Measurements from ENCODE around the gene GRIN1. TPM values are rescaled to one million over a fixed set of nuclear protein-coding genes. Genes with fewer than 3 reads are reported as not detected.

The GRIN1 gene
- total and polyA plus RNA-seq, 7 experiments from 2014 or later: not detected

DNA sequence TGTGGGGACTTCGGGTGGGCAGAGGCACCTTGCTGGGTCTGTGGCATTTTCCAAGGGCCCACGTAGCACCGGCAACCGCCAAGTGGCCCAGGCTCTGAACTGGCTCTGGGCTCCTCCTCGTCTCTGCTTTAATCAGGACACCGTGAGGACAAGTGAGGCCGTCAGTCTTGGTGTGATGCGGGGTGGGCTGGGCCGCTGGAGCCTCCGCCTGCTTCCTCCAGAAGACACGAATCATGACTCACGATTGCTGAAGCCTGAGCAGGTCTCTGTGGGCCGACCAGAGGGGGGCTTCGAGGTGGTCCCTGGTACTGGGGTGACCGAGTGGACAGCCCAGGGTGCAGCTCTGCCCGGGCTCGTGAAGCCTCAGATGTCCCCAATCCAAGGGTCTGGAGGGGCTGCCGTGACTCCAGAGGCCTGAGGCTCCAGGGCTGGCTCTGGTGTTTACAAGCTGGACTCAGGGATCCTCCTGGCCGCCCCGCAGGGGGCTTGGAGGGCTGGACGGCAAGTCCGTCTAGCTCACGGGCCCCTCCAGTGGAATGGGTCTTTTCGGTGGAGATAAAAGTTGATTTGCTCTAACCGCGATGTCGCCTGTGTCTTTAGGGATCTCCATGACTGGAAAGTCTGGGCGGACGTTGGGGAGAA is 30.2 kb upstream of the GRIN1 start:
- Histone ChIP-seq H3K9me3 (ENCODE audit: control insufficient read depth in 2 of 3, low read length in 3 of 3) (no peaks in the 10 kb centered on the region), H3K27me3 (ENCODE audit: control insufficient read depth in 2 of 2, insufficient read depth in 2 of 2, low read length in 2 of 2) (no peaks in the 10 kb centered on the region), H3K4me3 (ENCODE audit: low read length) (no peak overlapping the region), H3K4me1 (ENCODE audit: control insufficient read depth in 2 of 2, insufficient read depth in 2 of 2, low read length in 2 of 2) (peaks cover 0 to 4% of the 10 kb centered on the region in 2 donors), H3K36me3 (ENCODE audit: control insufficient read depth in 2 of 3, insufficient read depth in 3 of 3, low read length in 3 of 3) (peaks cover 7 to 95% (median 16%) of the 10 kb centered on the region in 3 experiments), H3K27ac (ENCODE audit: low read depth, low read length) (no peak overlapping the region)
- Mint-ChIP-seq H3K4me1 (peaks cover 0 to 11% (median 5%) of the 10 kb centered on the region in 7 donors), H3K36me3 (peaks cover 0 to 5% (median 0%) of the 10 kb centered on the region in 5 donors), H3K9me3 (peaks cover 0 to 2% (median 0%) of the 10 kb centered on the region in 11 donors), H3K27ac (no peak overlapping the region), H3K4me3 (no peak overlapping the region), H3K27me3 (no peaks in the 10 kb centered on the region)
- DNase-seq (no peak), ATAC-seq (no peak)
- CTCF ChIA-PET: no interaction called here
- intact Hi-C loops (cut with micrococcal nuclease): no loop called here
- POLR2A ChIA-PET: interaction anchor here (0.6 to 1.2 kb wide), 2 partner anchors 10 to 13 kb away, joined by 4 to 7 read pairs; no protein-coding TSS in a partner anchor

DNA sequence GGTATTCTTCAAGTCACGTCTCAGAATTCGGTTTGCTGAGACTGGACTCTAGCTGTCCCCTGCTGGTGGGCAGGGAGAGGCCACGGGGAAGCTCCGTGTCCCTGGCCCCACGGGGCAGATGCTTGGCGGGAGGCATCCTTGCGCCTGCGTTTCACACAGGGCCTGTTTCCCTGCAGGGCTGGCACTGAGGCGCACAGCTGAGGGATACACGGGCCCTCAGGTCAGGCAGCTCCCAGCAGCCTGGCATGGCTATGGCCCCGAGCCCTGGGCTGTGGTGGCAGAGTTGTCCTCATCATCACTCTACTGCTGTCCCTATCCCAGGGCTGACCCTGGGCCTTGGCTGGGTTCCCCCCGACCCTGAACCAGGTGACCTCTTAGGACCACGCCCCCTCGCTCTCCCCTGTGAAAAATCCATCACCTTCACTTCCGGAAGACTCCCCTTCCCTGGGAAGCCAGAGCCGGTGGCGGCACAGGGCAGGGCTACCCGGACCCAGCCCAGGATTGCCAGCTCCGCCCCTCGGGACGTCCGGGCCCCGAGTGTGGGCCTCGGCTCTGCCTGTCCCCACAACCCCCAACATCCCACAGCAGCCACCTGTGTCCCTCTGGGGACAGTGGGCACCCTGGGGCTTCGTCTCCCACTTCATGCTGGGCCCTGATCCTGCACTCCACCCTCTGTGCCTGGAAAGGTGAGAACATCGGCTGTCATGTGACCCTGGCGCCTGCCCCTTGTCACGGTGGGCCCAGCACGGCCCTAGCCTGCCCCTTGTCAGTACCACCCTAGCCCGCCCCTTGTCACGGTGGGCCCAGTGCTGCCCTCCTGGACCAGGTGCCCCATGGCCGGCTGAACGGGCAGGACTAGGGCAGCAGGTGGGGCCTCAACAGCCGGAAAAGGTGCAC is 29.5 kb upstream of the GRIN1 start:
- H3K36me3 Mint-ChIP-seq: peaks cover 0 to 5% (median 0%) of the 10 kb centered on the region in 5 donors
- no peak overlapping the region for H3K4me3 Mint-ChIP-seq
- DNase-seq: no peak
- peaks cover 0 to 4% of the 10 kb centered on the region in 2 donors for H3K4me1 ChIP-seq (ENCODE audit: control insufficient read depth in 2 of 2, insufficient read depth in 2 of 2, low read length in 2 of 2)
- no peak for ATAC-seq
- H3K9me3 ChIP-seq (ENCODE audit: control insufficient read depth in 2 of 3, low read length in 3 of 3): no peaks in the 10 kb centered on the region
- ChIA-PET POLR2A (interaction anchor here (1.2 kb wide), 1 partner anchor 14 kb away, joined by 7 read pairs; no protein-coding TSS in a partner anchor), CTCF (no interaction called here)
- intact Hi-C loops (cut with micrococcal nuclease): no loop called here
- H3K4me3 ChIP-seq (ENCODE audit: low read length): no peak overlapping the region
- peaks cover 4 to 87% (median 9%) of the 10 kb centered on the region in 3 experiments for H3K36me3 ChIP-seq (ENCODE audit: control insufficient read depth in 2 of 3, insufficient read depth in 3 of 3, low read length in 3 of 3)
- H3K9me3 Mint-ChIP-seq: no peaks in the 10 kb centered on the region
- H3K4me1 Mint-ChIP-seq: peaks cover 0 to 11% (median 5%) of the 10 kb centered on the region in 7 donors
- H3K27me3 Mint-ChIP-seq: no peaks in the 10 kb centered on the region
- H3K27me3 ChIP-seq (ENCODE audit: control insufficient read depth in 2 of 2, insufficient read depth in 2 of 2, low read length in 2 of 2): no peaks in the 10 kb centered on the region
- H3K27ac Mint-ChIP-seq: no peak overlapping the region
- H3K27ac ChIP-seq (ENCODE audit: low read depth, low read length): no peak overlapping the region

DNA sequence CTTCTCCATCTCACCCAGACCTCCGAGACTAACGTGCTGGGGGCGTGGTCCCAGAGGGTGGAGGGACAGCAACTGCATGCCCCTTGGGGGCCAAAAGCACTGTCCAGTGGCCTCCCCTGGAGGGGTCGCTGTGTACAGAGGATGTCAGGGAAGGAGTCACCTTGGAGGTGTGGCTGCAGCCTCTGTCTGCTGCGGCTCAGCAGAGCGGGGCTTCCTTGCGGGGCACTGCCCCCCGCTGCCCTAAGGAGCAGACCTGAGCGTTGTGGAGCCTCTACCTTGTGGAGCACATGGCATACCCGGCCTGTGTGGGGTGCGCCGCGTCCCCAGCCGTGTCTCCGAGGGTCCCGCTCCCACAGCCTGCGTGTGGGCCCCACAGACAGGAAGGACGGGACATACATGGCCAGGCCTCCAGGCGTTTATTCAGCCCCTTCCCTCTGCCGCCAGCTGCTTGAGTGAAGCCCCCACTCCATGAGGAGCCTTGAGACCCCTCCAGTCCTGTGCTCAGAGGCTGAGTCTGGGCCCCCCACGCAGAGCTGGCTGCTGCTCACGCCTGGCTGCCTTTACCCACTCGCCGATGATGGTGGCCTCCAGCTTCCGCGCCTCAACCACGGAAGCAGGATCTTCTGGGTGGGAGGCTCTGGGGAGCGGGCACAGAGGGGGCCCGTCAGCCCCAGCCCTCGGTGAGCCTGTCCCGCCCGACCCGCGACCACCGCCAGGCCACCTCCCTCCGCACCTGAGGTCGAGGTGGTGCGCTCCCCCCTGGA is 28.6 kb upstream of the GRIN1 start:
- CTCF ChIA-PET: no interaction called here
- Mint-ChIP-seq H3K4me3 (peak overlapping the region in 3 of 10 donors; percentile 16 to 73 (median 68)), H3K4me1 (peaks cover 0 to 11% (median 5%) of the 10 kb centered on the region in 7 donors), H3K9me3 (no peaks in the 10 kb centered on the region), H3K27me3 (no peaks in the 10 kb centered on the region), H3K27ac (no peak overlapping the region), H3K36me3 (peaks cover 0 to 3% (median 0%) of the 10 kb centered on the region in 5 donors)
- no peak overlapping the region for H3K27ac ChIP-seq (ENCODE audit: low read depth, low read length)
- DNase-seq: no peak
- H3K4me1 ChIP-seq (ENCODE audit: control insufficient read depth in 2 of 2, insufficient read depth in 2 of 2, low read length in 2 of 2): peaks cover 0 to 4% of the 10 kb centered on the region in 2 donors
- no peak for ATAC-seq
- peaks cover 1 to 79% (median 4%) of the 10 kb centered on the region in 3 experiments for H3K36me3 ChIP-seq (ENCODE audit: control insufficient read depth in 2 of 3, insufficient read depth in 3 of 3, low read length in 3 of 3)
- H3K27me3 ChIP-seq (ENCODE audit: control insufficient read depth in 2 of 2, insufficient read depth in 2 of 2, low read length in 2 of 2): no peaks in the 10 kb centered on the region
- intact Hi-C loops (cut with micrococcal nuclease): no loop called here
- no peak overlapping the region for H3K4me3 ChIP-seq (ENCODE audit: low read length)
- no peaks in the 10 kb centered on the region for H3K9me3 ChIP-seq (ENCODE audit: control insufficient read depth in 2 of 3, low read length in 3 of 3)
- POLR2A ChIA-PET: no interaction called here

DNA sequence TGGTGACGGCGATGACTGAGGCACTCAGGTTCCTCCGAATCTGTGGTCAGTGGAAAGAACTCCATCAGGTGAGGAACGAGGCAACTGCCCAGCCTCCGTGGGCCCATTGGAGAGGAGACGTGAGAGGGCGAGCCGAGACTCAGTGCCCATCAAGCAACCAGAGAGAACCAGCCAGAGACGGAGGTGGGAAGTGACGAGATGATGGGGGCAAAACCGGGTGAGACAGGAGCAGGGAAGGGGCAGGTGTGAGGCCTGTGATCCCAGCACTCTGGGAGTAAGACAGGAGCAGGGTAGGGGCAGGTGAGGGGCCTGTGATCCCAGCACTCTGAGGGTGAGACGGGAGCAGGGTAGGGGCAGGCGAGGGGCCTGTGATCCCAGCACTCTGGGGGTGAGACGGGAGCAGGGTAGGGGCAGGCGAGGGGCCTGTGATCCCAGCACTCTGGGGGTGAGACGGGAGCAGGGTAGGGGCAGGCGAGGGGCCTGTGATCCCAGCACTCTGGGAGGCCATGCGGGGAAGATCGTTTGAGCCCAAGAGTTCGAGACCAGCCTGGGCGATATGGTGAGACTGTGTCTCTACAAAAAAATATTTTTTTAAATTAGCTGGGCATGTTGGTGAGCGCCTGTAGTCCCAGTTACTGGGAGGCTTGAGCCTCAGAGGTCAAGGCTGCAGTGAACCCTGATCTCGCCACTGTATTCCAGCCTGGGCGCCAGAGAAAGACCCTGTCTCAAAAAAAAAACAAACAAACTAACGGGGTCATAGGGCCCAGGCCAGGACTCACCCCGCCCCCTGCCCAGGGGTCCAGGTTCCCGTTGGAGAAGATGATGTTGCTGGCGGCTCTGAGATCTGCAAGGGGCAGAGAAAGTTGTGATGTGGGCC is 27.8 kb upstream of the GRIN1 start:
- ChIA-PET POLR2A (no interaction called here), CTCF (no interaction called here)
- H3K4me3 Mint-ChIP-seq: peak overlapping the region in 6 of 10 donors; percentile 16 to 75 (median 30)
- H3K4me3 ChIP-seq (ENCODE audit: low read length): no peak overlapping the region
- peaks cover 0 to 3% (median 0%) of the 10 kb centered on the region in 5 donors for H3K36me3 Mint-ChIP-seq
- no peaks in the 10 kb centered on the region for H3K9me3 Mint-ChIP-seq
- H3K36me3 ChIP-seq (ENCODE audit: control insufficient read depth in 2 of 3, insufficient read depth in 3 of 3, low read length in 3 of 3): peaks cover 0 to 71% (median 4%) of the 10 kb centered on the region in 3 experiments
- no peaks in the 10 kb centered on the region for H3K27me3 Mint-ChIP-seq
- no peak overlapping the region for H3K27ac ChIP-seq (ENCODE audit: low read depth, low read length)
- peak overlapping the region in 2 of 9 donors; percentile 40 to 81 for H3K27ac Mint-ChIP-seq
- ATAC-seq (no peak), DNase-seq (no peak)
- peaks cover 0 to 4% of the 10 kb centered on the region in 2 donors for H3K4me1 ChIP-seq (ENCODE audit: control insufficient read depth in 2 of 2, insufficient read depth in 2 of 2, low read length in 2 of 2)
- H3K27me3 ChIP-seq (ENCODE audit: control insufficient read depth in 2 of 2, insufficient read depth in 2 of 2, low read length in 2 of 2): no peaks in the 10 kb centered on the region
- intact Hi-C loops (cut with micrococcal nuclease): no loop called here
- H3K9me3 ChIP-seq (ENCODE audit: control insufficient read depth in 2 of 3, low read length in 3 of 3): no peaks in the 10 kb centered on the region
- H3K4me1 Mint-ChIP-seq: peaks cover 0 to 11% (median 5%) of the 10 kb centered on the region in 7 donors

DNA sequence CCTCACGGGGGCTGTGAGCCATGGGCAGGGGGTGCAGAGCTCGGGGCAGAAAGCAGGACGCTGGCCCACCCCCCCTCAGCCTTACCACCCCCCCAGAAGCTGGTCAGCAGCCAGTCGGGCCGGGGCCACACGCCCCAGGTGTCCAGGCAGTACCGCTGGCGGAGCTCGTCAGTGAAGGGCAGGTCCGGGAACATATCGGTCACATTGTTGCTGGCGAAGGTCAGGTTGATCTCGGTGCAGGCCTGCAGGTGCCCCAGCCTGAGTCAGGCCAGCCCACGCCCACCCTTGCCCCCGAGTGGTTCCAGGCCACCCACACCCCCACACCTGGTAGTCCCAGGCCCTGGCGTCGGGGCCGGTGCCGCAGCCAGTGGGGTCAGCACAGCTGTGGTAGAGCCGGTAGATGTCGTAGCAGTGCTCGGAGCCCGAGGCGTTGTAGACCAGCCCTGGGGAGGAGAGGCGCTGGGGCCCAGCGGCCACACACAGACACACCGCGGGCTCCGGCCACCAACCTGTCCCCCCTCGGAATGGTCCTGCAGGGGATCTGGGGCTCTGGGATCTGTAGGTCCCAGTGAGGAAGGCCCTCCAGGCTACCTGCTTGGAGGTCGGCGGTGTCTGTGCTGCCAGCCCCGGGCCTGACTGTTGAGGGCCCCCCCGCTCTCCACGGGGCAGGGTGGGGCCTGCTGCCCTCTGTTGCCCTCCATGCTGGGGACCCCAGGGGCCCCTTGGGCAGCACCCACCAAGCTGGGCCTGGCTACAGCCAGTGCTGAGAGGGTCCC is 27.0 kb upstream of the GRIN1 start:
- no peak for ATAC-seq
- ChIA-PET POLR2A (no interaction called here), CTCF (no interaction called here)
- H3K9me3 Mint-ChIP-seq: no peaks in the 10 kb centered on the region
- H3K36me3 Mint-ChIP-seq: peaks cover 0 to 3% (median 0%) of the 10 kb centered on the region in 5 donors
- H3K4me3 Mint-ChIP-seq: peak overlapping the region in 4 of 10 donors; percentile 19 to 75 (median 32)
- Histone ChIP-seq H3K4me1 (ENCODE audit: control insufficient read depth in 2 of 2, insufficient read depth in 2 of 2, low read length in 2 of 2) (peaks cover 0 to 4% of the 10 kb centered on the region in 2 donors), H3K27ac (ENCODE audit: low read depth, low read length) (no peak overlapping the region), H3K9me3 (ENCODE audit: control insufficient read depth in 2 of 3, low read length in 3 of 3) (no peaks in the 10 kb centered on the region), H3K27me3 (ENCODE audit: control insufficient read depth in 2 of 2, insufficient read depth in 2 of 2, low read length in 2 of 2) (no peaks in the 10 kb centered on the region), H3K36me3 (ENCODE audit: control insufficient read depth in 2 of 3, insufficient read depth in 3 of 3, low read length in 3 of 3) (peaks cover 0 to 62% (median 4%) of the 10 kb centered on the region in 3 experiments), H3K4me3 (ENCODE audit: low read length) (no peak overlapping the region)
- intact Hi-C loops (cut with micrococcal nuclease): no loop called here
- no peak overlapping the region for H3K27ac Mint-ChIP-seq
- H3K4me1 Mint-ChIP-seq: peaks cover 0 to 11% (median 5%) of the 10 kb centered on the region in 7 donors
- no peak for DNase-seq
- H3K27me3 Mint-ChIP-seq: no peaks in the 10 kb centered on the region
